Measurements from ENCODE around the gene LTV1. TPM values are rescaled to one million over a fixed set of nuclear protein-coding genes. Genes with fewer than 3 reads are reported as not detected.

The LTV1 gene
- polyA plus RNA-seq, 1 experiment: 10.2 TPM

GRCh38 chr6:143900358-143900757, 57.2 kb downstream of the LTV1 start:
- Histone ChIP-seq H3K36me3 (ENCODE audit: control insufficient read depth, insufficient read depth, low read length) (no peaks in the 10 kb centered on the region), H3K4me3 (ENCODE audit: low read depth, low read length) (no peak overlapping the region), H3K27me3 (ENCODE audit: control insufficient read depth, insufficient read depth, low read length) (no peaks in the 10 kb centered on the region)
- ChIA-PET POLR2A (no interaction called here), CTCF (no interaction called here)
- TF ChIP-seq CTCF (IDR thresholded peaks at IDR 0.05; ENCODE audit: insufficient read depth, low read depth, low read length): no peak
- no peak for DNase-seq (ENCODE audit: low read depth)

GRCh38 chr6:143901885-143902750, 59.0 kb downstream of the LTV1 start:
- no peaks in the 10 kb centered on the region for H3K36me3 ChIP-seq (ENCODE audit: control insufficient read depth, insufficient read depth, low read length)
- H3K4me3 ChIP-seq (ENCODE audit: low read depth, low read length): no peak overlapping the region
- CTCF ChIA-PET: interaction anchor here (0.9 to 1.2 kb wide), 3 partner anchors 15 to 42 kb away, joined by 3 to 4 read pairs (median 3); no protein-coding TSS in a partner anchor
- POLR2A ChIA-PET: no interaction called here
- no peaks in the 10 kb centered on the region for H3K27me3 ChIP-seq (ENCODE audit: control insufficient read depth, insufficient read depth, low read length)
- no peak for DNase-seq (ENCODE audit: low read depth)
- TF ChIP-seq CTCF (IDR thresholded peaks at IDR 0.05; ENCODE audit: insufficient read depth, low read depth, low read length): no peak

GRCh38 chr6:143902827-143903226, 59.7 kb downstream of the LTV1 start:
- DNase-seq (ENCODE audit: low read depth): no peak
- no peaks in the 10 kb centered on the region for H3K36me3 ChIP-seq (ENCODE audit: control insufficient read depth, insufficient read depth, low read length)
- CTCF ChIA-PET: interaction anchor here (1.2 kb wide), 1 partner anchor 16 kb away, joined by 3 read pairs; no protein-coding TSS in a partner anchor
- no peak for TF ChIP-seq CTCF (IDR thresholded peaks at IDR 0.05; ENCODE audit: insufficient read depth, low read depth, low read length)
- H3K4me3 ChIP-seq (ENCODE audit: low read depth, low read length): no peak overlapping the region
- POLR2A ChIA-PET: no interaction called here
- no peaks in the 10 kb centered on the region for H3K27me3 ChIP-seq (ENCODE audit: control insufficient read depth, insufficient read depth, low read length)

- ChIA-PET POLR2A (no interaction called here), CTCF (no interaction called here)
Observed at GRCh38 chr6:143911028-143911427, 67.9 kb downstream of the LTV1 start.

More at GRCh38 chr6:143911028-143911427, 67.9 kb downstream of the LTV1 start:
- no peak for TF ChIP-seq CTCF (IDR thresholded peaks at IDR 0.05; ENCODE audit: insufficient read depth, low read depth, low read length)
- Histone ChIP-seq H3K27me3 (ENCODE audit: control insufficient read depth, insufficient read depth, low read length) (no peaks in the 10 kb centered on the region), H3K36me3 (ENCODE audit: control insufficient read depth, insufficient read depth, low read length) (no peaks in the 10 kb centered on the region), H3K4me3 (ENCODE audit: low read depth, low read length) (no peak overlapping the region)
- no peak for DNase-seq (ENCODE audit: low read depth)

Data from BJ (cell line).